HG02759 (cell line): ENCODE data around the gene SSBP4.
A peak's percentile ranks its signal among the peaks of the same experiment; 100 is the strongest.

Source experiments
- ATAC-seq: cut with Tn5 transposase; IDR thresholded peaks from one replicate; pipeline ENCODE4 v1.9.1; 2021; ENCODE audit warnings: mild to moderate bottlenecking, moderate library complexity; ENCODE audit not compliant: unreplicated experiment

Gene SSBP4

GRCh38 chr19:18419699-18420460 lies 682 bp downstream of the SSBP4 start:
- peak; percentile 13 for ATAC-seq

DNA sequence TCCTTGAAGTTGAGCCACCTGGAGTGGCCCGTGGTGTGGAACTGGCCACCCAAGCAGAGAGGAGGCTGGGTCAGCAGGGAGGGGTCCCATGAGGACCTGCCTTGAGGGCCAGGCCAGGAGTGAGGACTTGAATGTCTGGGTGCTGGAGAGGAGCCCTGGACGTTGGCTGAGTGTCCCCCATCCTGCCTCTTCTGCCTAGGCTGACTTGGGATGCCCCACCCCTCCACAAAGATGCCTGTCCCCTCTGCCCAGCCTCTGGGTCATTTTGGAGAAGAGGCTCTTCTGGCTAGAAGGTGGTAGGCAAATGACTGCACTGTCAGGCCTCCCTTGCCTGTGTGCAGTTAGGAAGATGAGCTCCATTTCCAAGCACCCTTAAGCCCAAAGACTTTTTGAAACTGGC lies 1.7 kb downstream of the SSBP4 start:
- ATAC-seq: no peak

GRCh38 chr19:18421371-18421959 lies 2.3 kb downstream of the SSBP4 start:
- no peak for ATAC-seq

- no peak for ATAC-seq
These were observed 3.5 kb downstream of the SSBP4 start for GRCh38 chr19:18422530-18423191.

DNA sequence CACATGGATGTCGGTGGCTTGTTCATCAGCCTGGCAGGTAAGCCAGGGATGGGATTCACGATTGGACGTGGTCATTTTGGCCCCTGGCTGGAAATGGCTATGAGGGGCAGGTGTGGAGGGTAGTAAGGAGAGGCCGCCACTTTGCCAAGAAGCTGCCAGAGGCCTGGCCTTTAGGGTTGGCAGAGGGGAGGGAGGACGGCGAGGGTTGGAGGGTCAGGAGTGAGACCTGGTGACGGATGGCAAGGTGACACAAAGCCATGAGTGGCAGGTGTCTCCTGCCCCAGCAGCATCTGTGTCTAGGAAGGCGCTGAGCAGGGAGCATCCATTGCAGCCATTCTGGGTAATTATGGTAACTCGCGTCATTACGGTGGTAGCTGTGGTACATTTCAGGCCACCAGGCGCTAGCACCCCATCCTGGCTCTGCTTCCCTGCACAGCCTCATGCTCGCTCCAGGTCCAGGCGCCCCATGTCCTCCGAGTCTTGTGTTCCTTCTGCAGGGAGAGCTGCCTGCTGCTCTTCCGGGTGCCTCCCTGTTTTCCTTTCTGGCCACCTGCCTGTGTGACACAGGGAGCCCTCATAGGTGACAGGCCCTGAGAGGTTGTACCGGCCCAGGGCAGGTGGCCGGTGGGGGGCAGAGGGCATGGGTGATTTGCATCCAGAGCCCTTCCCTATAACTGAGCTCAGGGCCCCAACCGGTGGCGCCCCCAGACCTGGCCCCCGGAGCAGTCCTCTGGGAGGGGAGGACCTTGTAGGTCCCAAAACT lies 4.2 kb downstream of the SSBP4 start:
- no peak for ATAC-seq

DNA sequence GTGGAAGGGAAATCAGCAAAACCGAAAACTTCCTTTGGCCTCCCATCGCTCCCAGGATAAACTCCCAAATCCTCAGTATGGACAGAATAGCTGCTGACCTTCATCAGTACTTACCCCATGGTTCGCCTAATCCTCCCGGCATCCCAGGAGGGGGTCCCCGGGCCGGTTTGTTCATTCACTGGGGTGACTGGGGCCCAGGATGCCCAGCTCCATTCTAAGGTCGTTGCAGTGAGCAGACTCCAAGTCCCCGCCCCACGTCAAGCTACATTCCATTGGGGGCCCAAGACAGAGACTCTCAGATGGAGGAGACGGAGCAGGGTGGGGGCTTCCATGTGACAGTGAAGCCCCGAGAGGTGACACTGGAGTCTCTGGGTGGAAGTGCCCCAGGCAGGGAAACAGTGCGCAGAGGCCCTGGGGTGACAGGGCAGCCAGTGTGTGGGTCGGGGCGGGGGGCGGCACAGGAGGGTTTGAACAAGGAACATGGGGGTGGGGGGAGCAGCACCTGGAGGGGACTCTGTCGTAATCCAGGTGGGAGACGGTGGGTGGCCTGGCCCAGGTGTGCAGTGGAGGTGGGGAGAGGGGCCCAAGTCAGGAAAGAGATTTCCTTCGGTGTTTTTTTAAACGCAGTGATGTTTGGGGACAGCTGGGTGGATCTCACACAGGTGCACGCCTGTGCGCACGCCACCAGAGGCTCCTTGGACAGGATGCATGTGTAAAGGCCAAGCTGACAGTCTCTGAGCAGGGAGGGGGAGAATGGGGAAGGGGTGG lies 5.1 kb downstream of the SSBP4 start:
- ATAC-seq: no peak

- ATAC-seq: no peak
These were observed 5.8 kb downstream of the SSBP4 start for GRCh38 chr19:18424890-18425514.

DNA sequence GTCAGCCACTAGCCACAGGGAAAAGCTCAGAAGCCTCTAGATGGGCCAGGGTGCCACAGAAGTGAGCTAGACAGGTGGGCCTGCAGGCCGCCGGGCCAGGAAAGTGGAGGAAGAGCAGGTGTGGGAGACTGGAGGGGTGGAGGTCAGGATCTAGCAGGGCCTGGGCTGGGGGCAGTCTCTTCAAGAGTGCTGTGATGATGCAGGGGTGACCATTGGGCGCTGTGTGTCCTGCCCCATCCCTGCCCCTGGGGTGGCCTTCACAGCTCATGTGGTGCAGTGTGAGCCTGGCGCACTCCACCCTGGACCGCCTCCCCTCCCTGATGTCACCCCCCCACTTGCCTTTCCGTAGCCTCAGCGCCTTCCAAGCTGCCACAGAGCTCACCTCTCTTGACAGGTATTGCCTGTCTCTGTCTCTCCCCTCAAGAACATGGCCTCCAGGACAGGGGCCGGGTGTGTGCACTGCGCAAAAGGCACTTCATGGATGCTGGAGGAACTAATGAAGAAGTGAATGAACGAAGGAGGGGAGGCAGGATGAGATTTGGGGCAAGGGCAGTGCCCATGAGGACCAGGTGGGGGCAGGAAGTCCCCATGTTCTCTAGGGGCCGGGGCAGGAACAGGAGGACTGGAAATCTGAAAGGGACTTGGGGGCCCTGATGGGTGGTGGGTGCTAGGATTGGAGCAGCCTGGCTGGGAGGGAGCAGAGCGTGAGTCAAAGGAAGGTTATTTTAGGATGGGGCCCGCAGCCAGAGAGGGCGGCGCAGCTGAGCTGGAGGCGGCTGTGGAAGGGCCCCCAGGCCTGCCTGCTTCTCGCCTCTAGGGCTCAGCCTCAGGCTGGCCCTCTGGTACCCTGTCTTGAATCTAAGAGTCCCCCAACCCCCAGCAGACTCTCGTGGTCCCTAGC lies 6.6 kb downstream of the SSBP4 start:
- no peak for ATAC-seq

DNA sequence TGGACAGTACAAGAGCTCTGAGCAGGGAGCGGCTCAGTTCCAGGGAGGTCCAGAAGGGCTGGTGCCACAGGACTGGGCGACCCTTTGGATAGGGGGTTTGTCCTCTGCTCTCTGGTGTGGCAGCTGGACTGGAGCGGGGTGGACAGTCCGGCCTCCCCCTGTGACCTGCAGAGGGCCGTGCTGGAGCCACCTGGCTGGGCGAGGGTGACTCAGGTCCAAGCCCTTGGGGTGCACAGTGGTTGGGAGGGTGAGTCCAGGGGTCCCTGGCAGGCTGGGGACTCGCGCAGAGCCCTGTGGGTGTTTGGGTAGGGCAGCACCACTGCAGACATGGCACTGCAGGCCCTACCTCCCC lies 7.2 kb downstream of the SSBP4 start:
- no peak for ATAC-seq

GRCh38 chr19:18427080-18427742 lies 8.0 kb downstream of the SSBP4 start:
- no peak for ATAC-seq

- no peak for ATAC-seq
These were observed 8.5 kb downstream of the SSBP4 start for GRCh38 chr19:18427743-18428113.

DNA sequence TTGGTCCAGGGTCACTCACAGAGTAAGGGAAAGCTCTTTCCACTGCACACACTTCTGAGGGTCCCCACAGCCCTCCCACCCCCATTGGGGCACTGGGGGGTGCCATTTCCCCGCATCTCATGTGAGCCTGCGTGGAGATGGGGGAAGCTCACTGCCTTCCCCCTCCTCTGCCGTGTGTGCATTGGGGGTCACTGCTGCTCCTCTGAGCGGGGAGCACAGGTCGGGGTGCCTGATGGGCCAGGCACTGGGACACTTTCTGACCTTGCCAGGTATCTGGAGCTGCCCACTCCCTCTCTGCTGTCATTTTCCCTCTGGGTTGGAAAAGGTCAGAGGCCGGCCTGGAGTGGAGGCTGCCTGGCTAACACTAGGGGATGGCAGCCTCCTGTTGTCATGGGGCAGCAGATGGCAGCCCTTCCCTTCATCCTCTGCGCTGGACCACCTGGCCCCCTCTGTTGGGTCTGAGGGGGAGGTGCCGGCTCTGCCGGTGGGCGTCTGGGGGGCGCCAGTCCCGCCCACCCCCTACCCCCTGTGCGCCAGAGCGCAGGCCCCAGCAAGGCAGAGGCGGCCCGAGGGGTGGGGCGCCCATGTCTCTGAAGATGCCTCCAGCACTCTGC lies 9.1 kb downstream of the SSBP4 start:
- ATAC-seq: no peak

- peak; percentile 73 for ATAC-seq
These were observed 9.8 kb downstream of the SSBP4 start for GRCh38 chr19:18428787-18429674.

DNA sequence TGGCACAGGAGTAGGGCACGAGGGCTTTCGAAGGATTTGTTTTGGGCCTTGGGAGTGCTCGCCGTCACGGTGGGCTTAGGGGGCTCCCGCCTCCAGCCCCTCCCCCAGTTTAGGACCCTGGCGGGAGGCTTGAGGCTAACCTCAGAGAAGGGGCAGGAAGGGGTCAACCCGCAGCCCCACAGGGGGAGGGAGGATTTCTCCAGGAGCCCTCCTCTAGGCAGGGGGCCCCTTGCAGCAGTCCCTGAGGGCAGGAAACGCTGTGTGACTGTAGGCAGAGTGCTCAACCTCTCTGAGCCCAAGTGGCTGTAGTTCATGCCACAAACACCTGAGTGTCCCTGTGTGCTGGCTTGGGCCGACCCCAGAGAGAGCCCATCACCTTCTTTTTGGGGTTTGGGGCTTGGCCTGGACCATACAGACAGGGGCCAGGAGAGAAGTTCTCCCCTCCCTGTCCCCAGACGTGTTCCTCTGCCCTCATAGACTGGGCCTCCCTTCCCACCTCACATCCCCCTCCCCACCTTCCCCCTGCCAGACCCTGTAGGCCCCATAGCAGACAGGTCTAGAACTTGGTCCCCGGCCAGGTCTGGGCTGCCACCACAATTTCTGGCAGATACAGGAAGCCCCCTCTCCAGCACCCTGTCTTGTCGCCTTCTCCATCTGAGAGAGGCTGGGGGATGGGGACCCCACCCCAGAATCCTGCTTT lies 10.7 kb downstream of the SSBP4 start:
- no peak for ATAC-seq

DNA sequence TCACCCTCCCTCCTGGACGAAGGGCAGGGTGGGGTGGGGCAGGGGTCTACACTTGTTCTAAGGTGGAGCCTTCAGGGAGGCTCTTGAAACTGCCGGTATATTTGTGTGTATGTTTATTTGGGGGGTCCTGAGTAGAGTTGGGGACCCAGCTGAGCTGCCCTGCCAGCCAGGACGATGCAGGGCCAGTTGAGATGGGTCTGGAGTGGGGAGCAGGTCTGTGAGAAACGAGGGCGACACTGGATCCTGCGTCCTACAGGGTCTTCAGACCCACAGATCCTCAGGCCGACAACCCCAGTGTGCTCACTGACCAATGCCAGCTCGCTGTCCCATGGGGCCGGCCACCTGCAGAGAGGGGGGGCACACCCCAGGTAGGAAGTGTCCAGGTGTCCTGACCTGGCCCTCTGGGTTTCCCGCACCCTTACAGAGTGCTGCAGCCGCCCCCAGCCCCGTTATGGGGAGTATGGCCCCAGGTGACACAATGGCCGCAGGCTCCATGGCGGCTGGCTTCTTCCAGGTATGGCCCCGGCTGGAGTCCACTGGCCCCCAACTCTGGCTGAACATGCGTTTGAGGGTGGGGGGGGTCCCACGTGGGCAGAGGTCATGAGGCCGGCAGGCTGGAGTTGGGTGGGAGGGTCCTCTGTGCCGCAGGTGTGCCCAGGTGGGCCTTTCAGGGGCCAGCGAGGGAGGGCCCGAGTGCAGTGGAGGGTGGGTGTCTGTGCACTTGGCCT lies 11.4 kb downstream of the SSBP4 start:
- ATAC-seq: no peak
